GM23338 (cell line): ENCODE measurements around the gene TOM1L1. TPM values are rescaled to one million over a fixed set of nuclear protein-coding genes. Genes with fewer than 3 reads are reported as not detected.
A peak's percentile ranks its signal among the peaks of the same experiment; 100 is the strongest.

ENCODE experiments used
- ATAC-seq: fragments of 200-7000 bp; cut with Tn5 transposase; 3 replicates; pipeline ENCODE4 v1.9.1; 2020
- DNase-seq: peaks from one replicate; pipeline ENCODE4 v3.0.0-alpha.2; 2015; ENCODE audit warnings: low spot score
- H2AFZ ChIP-seq: fragments of 200-600 bp; sonication (generic); 2 replicates; pipeline ENCODE4 v1.8.0; 2016; ENCODE audit warnings: antibody characterized with exemption, mild to moderate bottlenecking, moderate library complexity
- H3F3A ChIP-seq: fragments of 200-600 bp; sonication (generic); replicated peaks from 2 replicates; pipeline ENCODE4 v1.8.0; 2017; ENCODE audit warnings: antibody characterized with exemption, mixed run types, low read depth
- H3K27ac ChIP-seq: fragments of 200-600 bp; sonication (generic); 2 replicates; pipeline ENCODE4 v1.6.1; 2016; ENCODE audit warnings: low read depth
- H3K27me3 ChIP-seq: fragments of 200-600 bp; sonication (generic); 2 replicates; pipeline ENCODE4 v1.8.0; 2016; ENCODE audit warnings: mild to moderate bottlenecking, mixed run types, moderate library complexity; ENCODE audit not compliant: insufficient read depth
- H3K36me3 ChIP-seq: fragments of 200-600 bp; sonication (generic); 2 replicates; pipeline ENCODE4 v1.8.0; 2016; ENCODE audit warnings: mild to moderate bottlenecking; ENCODE audit not compliant: insufficient read depth
- H3K4me1 ChIP-seq: fragments of 200-600 bp; sonication (generic); 2 replicates; pipeline ENCODE4 v1.8.0; 2016; ENCODE audit warnings: mild to moderate bottlenecking, moderate library complexity; ENCODE audit not compliant: insufficient read depth
- H3K4me2 ChIP-seq: fragments of 200-600 bp; sonication (generic); 2 replicates; pipeline ENCODE4 v1.7.1; 2017; ENCODE audit warnings: mixed run types
- H3K4me3 ChIP-seq: fragments of 200-600 bp; sonication (generic); 2 replicates; pipeline ENCODE4 v1.6.1; 2016; ENCODE audit warnings: mixed run types
- H3K79me2 ChIP-seq: fragments of 200-600 bp; sonication (generic); replicated peaks from 2 replicates; pipeline ENCODE4 v1.8.0; 2017; ENCODE audit warnings: mild to moderate bottlenecking; ENCODE audit not compliant: insufficient read depth
- H3K9me2 ChIP-seq: fragments of 200-600 bp; sonication (generic); 2 replicates; pipeline ENCODE4 v1.8.0; 2017; ENCODE audit not compliant: insufficient read depth
- H4K20me1 ChIP-seq: fragments of 200-600 bp; sonication (generic); replicated peaks from 2 replicates; pipeline ENCODE4 v1.8.0; 2017; ENCODE audit warnings: mild to moderate bottlenecking; ENCODE audit not compliant: insufficient read depth
- H3K27ac Mint-ChIP-seq: 2 replicates; pipeline ENCODE4 v1.8.0; 2020; ENCODE audit warnings: inconsistent platforms, mild to moderate bottlenecking, moderate library complexity, mixed read lengths
- H3K27me3 Mint-ChIP-seq: 3 replicates; pipeline ENCODE4 v1.8.0; 2022; ENCODE audit warnings: low read depth, mild to moderate bottlenecking, moderate library complexity, mixed read lengths, inconsistent platforms; ENCODE audit not compliant: insufficient read depth, poor library complexity
- H3K36me3 Mint-ChIP-seq: 3 replicates; pipeline ENCODE4 v1.8.0; 2021; ENCODE audit warnings: low read depth, mild to moderate bottlenecking, inconsistent platforms, moderate library complexity, mixed read lengths
- H3K4me1 Mint-ChIP-seq: 3 replicates; pipeline ENCODE4 v1.8.0; 2020; ENCODE audit warnings: mild to moderate bottlenecking, inconsistent platforms, mixed read lengths
- H3K4me3 Mint-ChIP-seq: 3 replicates; pipeline ENCODE4 v1.8.0; 2021; ENCODE audit warnings: moderate library complexity, mild to moderate bottlenecking, inconsistent platforms, mixed read lengths
- H3K9me3 Mint-ChIP-seq: 3 replicates; pipeline ENCODE4 v1.8.0; 2020; ENCODE audit warnings: moderate library complexity, mild to moderate bottlenecking, inconsistent platforms, mixed read lengths
- ETS1 ChIP-seq: IDR thresholded peaks from 2 replicates; pipeline ENCODE4 v1.6.1; 2016; ENCODE audit warnings: antibody characterized with exemption
- STAT1 ChIP-seq: IDR thresholded peaks from one replicate; pipeline ENCODE4 v1.6.1; 2016; ENCODE audit warnings: antibody characterized with exemption; ENCODE audit not compliant: unreplicated experiment
- ZNF114 ChIP-seq: fragments of 250-450 bp; sonication (Bioruptor Pico); IDR thresholded peaks from 2 replicates; pipeline ENCODE4 v1.5.0; 2020; ENCODE audit warnings: mild to moderate bottlenecking, moderate library complexity
- ZNF331 ChIP-seq: fragments of 250-450 bp; sonication (Bioruptor Pico); IDR thresholded peaks from 2 replicates; pipeline ENCODE4 v1.5.0; 2020; ENCODE audit warnings: low read depth, mild to moderate bottlenecking, moderate library complexity
- ZNF462 ChIP-seq: fragments of 250-450 bp; sonication (Bioruptor Pico); IDR thresholded peaks from 2 replicates; pipeline ENCODE4 v1.5.0; 2020; ENCODE audit warnings: mild to moderate bottlenecking, moderate library complexity
- polyA plus RNA-seq: library from polyadenylated mRNA; unstranded; fragments of >200 nt; fragmentation: Nextera tagmentation; extraction: Ambion mirVana; gene quantifications from 2 replicates; pipeline ENCODE4 v1.2.1, GENCODE V29; 2016
- total RNA-seq: library from RNA; depleted of rRNA; stranded (reverse); fragments of >200 nt; shearing (Covaris generic); gene quantifications from 2 replicates; pipeline ENCODE4 v1.2.3, GENCODE V29; 2014

TOM1L1 gene
- total and polyA plus RNA-seq, 2 experiments from 2014 or later, result 46.8 to 58.0 TPM

GRCh38 chr17:54919425-54919824 lies 18.8 kb downstream of the TOM1L1 start:
- Histone ChIP-seq H4K20me1 (peaks cover 3% of the 10 kb centered on the region; the same call in 1 of the 2 replicates), H3K4me2 (peak overlapping the region; percentile 52), H2AFZ (no peak overlapping the region), H3F3A (no peaks in the 10 kb centered on the region), H3K36me3 (peaks cover 29% of the 10 kb centered on the region), H3K27me3 (no peaks in the 10 kb centered on the region), H3K27ac (no peak overlapping the region), H3K9me2 (no peaks in the 10 kb centered on the region), H3K4me3 (no peak overlapping the region), H3K4me1 (peaks cover 16% of the 10 kb centered on the region), H3K79me2 (no peaks in the 10 kb centered on the region; the same call in 1 of the 2 replicates)
- ATAC-seq, result peak; percentile 69
- peaks cover 2% of the 10 kb centered on the region for H3K27me3 Mint-ChIP-seq
- H3K4me3 Mint-ChIP-seq, result peak overlapping the region; percentile 37; the same call in 2 of the 3 replicates
- peak overlapping the region; percentile 87 for H3K27ac Mint-ChIP-seq
- H3K4me1 Mint-ChIP-seq, result peaks cover 23% of the 10 kb centered on the region
- TF ChIP-seq ETS1 (no peak), STAT1 (no peak), ZNF331 (CRISPR knock-in tag) (no peak), ZNF462 (CRISPR knock-in tag) (no peak), ZNF114 (CRISPR knock-in tag) (no peak)
- DNase-seq, result peak; percentile 19
- H3K36me3 Mint-ChIP-seq, result peaks cover 78% of the 10 kb centered on the region
- peaks cover 7% of the 10 kb centered on the region; the same call in 2 of the 3 replicates for H3K9me3 Mint-ChIP-seq
